HG02970 (cell line): ENCODE results near the gene RHOT2.
"Not testable (repeated sequence)": the region's sequence is repeated elsewhere in the genome, so short reads cannot be mapped to it uniquely, and the experiment has no call there.

Source experiments
- ATAC-seq: cut with Tn5 transposase; IDR thresholded peaks from one replicate; pipeline ENCODE4 v1.9.1; 2021; ENCODE audit warnings: mild to moderate bottlenecking, moderate library complexity, moderate number of reproducible peaks; ENCODE audit not compliant: unreplicated experiment, low FRiP score

The RHOT2 gene

GRCh38 chr16:679814-680624, 12.1 kb downstream of the RHOT2 start, which contains the start of gene STUB1:
TSS of gene STUB1 (plus strand) at chr16:680410. CDS start at chr16:680526, 116 bp downstream.
- no peak for ATAC-seq

- no peak for ATAC-seq
Observed at GRCh38 chr16:680625-680945, 12.7 kb downstream of the RHOT2 start.

DNA sequence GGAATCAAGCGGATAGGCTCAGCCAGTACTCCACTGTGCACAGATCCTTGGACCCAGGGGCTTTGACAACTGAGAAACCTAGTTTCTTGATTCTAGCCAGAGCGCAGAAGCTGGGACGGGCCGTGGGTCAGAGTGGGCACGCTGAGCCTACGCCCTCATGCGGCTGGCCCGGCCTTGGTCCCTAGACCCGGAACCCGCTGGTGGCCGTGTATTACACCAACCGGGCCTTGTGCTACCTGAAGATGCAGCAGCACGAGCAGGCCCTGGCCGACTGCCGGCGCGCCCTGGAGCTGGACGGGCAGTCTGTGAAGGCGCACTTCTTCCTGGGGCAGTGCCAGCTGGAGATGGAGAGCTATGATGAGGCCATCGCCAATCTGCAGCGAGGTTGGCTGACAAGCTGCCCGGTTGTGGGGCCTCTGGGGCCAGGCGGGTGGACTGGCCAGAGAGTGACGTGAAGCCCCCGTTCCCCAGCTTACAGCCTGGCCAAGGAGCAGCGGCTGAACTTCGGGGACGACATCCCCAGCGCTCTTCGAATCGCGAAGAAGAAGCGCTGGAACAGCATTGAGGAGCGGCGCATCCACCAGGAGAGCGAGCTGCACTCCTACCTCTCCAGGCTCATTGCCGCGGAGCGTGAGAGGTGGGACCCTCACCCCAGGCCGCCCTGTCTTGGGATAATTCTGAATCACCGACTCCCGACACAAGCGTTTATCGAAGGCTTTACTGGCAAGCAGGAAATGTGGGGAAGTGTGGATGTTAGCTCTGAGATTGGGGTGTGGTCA, 13.2 kb downstream of the RHOT2 start:
- ATAC-seq = no peak

GRCh38 chr16:681746-682427, 14.0 kb downstream of the RHOT2 start:
- no peak for ATAC-seq

GRCh38 chr16:682493-683395, 14.8 kb downstream of the RHOT2 start:
- no peak for ATAC-seq

GRCh38 chr16:683396-684070, 15.6 kb downstream of the RHOT2 start:
- ATAC-seq = no peak

GRCh38 chr16:684071-684794, 16.3 kb downstream of the RHOT2 start, which contains the start of gene JMJD8:
TSS of gene JMJD8 (minus strand) at chr16:684334. CDS start at chr16:684319, 15 bp downstream.
- ATAC-seq = peak; percentile 67

- no peak for ATAC-seq
Observed at GRCh38 chr16:684961-685696, 17.2 kb downstream of the RHOT2 start.

DNA sequence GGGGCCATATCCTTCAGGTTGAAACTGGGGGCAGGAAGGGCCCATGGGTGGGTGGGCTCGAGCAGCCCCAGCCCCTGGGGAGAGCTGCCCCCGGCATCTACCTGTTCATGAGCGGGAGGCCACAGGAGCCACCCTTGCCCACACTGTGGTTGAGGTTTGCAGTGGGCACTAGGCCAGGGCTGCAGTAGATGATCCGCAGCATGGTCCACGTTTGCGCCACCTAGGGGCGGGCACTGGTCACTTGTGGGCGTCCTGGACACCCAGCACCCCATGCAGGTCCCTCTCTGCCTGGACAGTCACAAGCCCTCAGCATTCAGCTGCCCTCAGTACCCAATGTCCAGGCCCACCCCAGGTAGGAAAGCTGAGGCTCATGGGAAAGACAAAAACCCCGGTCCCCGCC, 18.0 kb downstream of the RHOT2 start:
- ATAC-seq = no peak

DNA sequence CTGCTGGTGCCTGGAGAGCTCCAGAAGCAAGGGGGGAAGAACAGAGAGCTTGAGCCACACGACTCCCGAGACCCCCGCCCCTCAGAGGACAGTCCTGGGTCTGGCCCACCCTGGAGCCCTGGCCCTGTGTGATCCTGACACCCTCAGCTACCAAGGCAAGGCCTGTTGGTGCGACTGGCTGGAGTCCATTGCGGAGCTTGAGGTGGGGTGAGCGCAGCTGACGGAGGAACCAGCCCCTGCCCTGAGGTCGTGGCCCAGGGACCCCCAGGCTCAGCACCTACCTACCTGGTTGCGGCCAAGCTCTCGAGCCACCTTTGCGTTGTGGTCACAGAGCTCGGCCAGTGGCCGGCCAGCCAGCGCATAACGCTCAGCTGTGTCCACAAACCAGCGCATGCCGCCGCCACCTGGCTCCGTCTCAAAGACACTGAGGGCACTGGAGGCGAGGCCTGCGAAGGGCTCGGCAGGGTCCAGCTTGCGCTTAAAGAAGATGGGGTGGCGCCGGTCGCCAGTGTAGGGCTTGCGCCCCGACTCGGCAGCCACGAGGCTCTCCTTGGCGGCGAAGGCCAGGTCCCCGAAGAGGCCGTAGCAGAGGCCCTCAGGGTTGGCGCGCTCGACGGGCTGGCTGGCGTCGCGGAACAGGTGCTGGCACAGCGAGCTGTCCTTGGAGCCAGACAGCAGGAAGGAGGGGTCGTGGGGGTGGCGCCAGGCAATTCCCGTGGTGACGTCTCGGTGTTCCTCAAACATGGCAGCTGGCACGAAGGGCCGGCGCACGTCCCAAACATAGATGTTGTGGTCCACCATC, 18.7 kb downstream of the RHOT2 start:
- ATAC-seq = no peak

GRCh38 chr16:687499-687898, 19.6 kb downstream of the RHOT2 start:
- ATAC-seq = no peak

DNA sequence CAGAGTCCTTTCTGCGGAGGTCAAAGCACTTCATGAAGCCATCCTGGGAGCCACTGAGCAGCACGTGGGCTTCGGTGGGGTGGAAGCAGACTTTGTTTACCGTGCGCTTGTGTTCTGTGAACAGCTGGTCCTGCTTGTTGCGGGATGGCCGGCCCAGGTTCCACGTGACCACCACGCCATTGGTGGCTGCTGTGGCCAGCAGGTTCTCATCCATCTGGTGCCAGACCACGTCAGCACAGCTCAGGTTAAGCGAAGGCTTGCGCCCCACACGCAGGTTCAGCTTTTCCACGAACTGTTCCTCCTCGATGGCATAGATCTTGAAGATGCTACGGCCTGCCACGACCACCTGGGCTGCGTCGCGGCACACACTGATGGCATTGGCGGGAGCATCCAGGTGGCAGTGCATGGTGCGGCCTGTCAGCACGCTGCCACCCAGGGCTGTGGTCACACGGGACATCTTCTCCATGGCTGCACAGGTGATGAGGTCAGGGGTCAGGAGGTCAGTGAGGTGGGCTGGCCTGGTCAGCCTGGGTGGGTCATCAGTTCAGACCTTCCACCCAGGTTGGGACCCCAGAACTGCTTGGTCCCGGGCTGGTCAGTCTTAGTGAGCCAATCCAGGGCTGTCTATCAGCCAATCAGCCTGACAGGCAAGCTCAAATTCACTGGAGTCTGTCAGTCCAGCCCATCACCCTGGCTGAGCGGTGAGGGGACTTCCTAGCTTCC, 21.4 kb downstream of the RHOT2 start:
- ATAC-seq = no peak

- not testable (repeated sequence) for ATAC-seq
Observed at GRCh38 chr16:691242-691641, 23.3 kb downstream of the RHOT2 start.

DNA sequence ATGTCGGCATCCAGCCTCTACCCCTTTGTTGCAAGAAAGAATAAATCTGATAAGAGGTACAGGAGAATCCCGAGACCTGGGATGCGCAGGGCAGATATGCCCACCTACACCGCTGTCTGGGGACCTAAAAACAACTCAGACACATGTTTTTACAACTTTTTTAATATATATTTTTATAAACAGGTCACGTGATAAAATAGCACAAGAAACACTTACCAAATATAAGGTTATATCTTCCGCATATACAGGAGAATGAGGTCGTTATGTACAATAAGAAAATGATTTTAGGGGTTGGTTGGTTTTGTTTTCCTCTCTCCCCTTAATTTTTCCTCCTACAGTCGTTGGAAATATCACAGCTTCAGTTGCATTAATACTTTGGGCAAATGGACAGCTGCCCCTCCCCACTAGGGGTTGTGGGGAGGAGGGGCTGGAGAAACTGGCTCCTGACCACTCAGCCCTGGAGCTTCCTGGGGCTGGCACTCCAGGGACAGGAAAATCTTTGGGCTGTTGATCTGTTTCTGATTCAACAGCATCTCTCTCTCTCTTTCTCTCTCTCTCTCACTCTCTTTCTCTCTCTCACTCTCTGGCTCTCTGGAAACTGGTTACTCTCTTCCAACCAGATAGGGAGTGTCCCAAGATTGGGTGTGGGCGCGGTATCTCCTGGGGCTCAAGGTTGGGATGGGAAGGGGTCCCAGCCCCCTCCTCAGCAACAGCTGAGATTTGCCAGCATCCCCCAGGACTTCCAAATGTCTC, 24.6 kb downstream of the RHOT2 start:
- ATAC-seq = no peak

GRCh38 chr16:693364-693763, 25.4 kb downstream of the RHOT2 start:
- ATAC-seq = no peak

DNA sequence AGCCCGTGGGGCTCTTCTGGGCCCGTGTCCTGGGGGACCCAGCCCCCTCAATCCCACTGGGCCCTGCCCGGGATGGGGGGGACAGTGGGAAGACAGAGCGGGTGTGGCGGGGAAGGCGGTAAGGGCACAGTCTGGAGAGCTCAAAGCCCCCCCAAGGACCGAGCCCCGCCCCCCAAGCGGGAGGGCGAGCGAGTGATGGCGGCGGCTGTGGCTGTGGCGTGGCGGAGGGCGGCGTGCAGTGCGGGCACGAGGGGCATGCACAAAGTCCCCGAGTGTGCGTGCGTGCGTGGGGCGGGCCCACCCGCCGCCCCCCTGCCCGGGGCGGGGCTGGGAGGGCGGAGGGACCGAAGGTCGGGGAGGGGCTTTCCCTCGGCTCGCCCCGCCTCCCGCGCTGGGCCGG, 25.8 kb downstream of the RHOT2 start:
- no peak for ATAC-seq
